ENCODE measurements around the gene SDCBP2. TPM values are rescaled to one million over a fixed set of nuclear protein-coding genes. Genes with fewer than 3 reads are reported as not detected.

Gene SDCBP2
- total RNA-seq, 4 donors from 2014 or later, result 132 to 427 (median 300) TPM

DNA sequence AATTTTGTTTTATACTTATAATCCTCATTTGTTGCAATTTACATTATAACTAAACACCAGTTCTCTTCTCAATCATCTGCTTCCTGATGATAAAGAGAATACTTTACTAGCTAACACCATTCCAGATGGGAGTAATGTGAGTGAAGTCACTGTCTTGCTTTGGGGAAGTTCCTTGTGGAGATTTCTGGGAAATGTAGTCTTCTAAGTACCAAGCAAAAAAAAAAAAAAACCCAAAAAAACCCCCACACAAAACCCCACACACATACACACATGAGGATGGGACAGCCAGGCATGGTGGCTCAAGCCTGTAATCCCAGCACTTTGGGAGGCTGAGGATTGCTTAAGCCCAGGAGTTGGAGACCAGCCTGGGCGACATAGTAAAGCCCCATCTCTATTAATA, 65.1 kb downstream of the SDCBP2 start:
- Histone ChIP-seq H3K9me3 (no peaks in the 10 kb centered on the region), H3K4me1 (peaks cover 0 to 16% (median 14%) of the 10 kb centered on the region in 4 donors), H3K27me3 (no peaks in the 10 kb centered on the region), H3K27ac (no peak overlapping the region), H3K4me3 (no peak overlapping the region), H3K36me3 (no peaks in the 10 kb centered on the region)
- DNase-seq, result no peak
- intact Hi-C loops (cut with DNase I; ENCODE audit: low total_unique reads) (no loop called here), in situ Hi-C loops (cut with MboI; ENCODE audit: low pct_ligation_motif_present in 1 of 4, low pct_unique_long_range_greater_than_20kb in 1 of 4, low sequenced_read_pairs in 3 of 4) (no loop called here)
- 60 to 72% methylated on average over 1 of the region's 1 CpG for WGBS, 2 donors (ENCODE audit: low coverage in 1 of 2)
- TF ChIP-seq, protein P1, sequence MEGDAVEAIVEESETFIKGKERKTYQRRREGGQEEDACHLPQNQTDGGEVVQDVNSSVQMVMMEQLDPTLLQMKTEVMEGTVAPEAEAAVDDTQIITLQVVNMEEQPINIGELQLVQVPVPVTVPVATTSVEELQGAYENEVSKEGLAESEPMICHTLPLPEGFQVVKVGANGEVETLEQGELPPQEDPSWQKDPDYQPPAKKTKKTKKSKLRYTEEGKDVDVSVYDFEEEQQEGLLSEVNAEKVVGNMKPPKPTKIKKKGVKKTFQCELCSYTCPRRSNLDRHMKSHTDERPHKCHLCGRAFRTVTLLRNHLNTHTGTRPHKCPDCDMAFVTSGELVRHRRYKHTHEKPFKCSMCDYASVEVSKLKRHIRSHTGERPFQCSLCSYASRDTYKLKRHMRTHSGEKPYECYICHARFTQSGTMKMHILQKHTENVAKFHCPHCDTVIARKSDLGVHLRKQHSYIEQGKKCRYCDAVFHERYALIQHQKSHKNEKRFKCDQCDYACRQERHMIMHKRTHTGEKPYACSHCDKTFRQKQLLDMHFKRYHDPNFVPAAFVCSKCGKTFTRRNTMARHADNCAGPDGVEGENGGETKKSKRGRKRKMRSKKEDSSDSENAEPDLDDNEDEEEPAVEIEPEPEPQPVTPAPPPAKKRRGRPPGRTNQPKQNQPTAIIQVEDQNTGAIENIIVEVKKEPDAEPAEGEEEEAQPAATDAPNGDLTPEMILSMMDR (IDR thresholded peaks at IDR 0.05), result no peak
- TF ChIP-seq POLR2AphosphoS5 (IDR thresholded peaks at IDR 0.05) (no peak), EP300 (IDR thresholded peaks at IDR 0.05; ENCODE audit: low read depth) (no peak), POLR2A (IDR thresholded peaks at IDR 0.05) (no peak)

Other genes starting within 250 kb of the SDCBP2 start
- 100 to 1,000 TPM in 3 of 4 donors, 10 to 100 TPM in 1; 55.1 to 173 (median 120) TPM for gene PSMF1, start 210.5 kb downstream of the SDCBP2 start, total RNA-seq
- 10 to 100 TPM in 1 of 4 donors, 1 to 10 TPM in 1, under 1 TPM in 1, not detected in 1; 0.96 to 10.5 (median 4.0) TPM for gene TMEM74B, start 144.2 kb downstream of the SDCBP2 start, total RNA-seq
- under 1 TPM in 2 of 4 donors, not detected in 2; 0.32 to 0.55 TPM for gene C20orf202, start 125.7 kb downstream of the SDCBP2 start, total RNA-seq
- gene RAD21L1, start 103.1 kb downstream of the SDCBP2 start, total RNA-seq, result not detected
- 1 to 10 TPM; 2.2 to 2.6 (median 2.3) TPM for gene SNPH, start 62.8 kb downstream of the SDCBP2 start, total RNA-seq
- gene FKBP1A, start 63.9 kb upstream of the SDCBP2 start, total RNA-seq, result 100 to 1,000 TPM; 120 to 202 (median 144) TPM
- 10 to 100 TPM; 14.7 to 51.2 (median 48.8) TPM for gene NSFL1C, start 137.7 kb upstream of the SDCBP2 start, total RNA-seq
- gene SIRPB2, start 162.3 kb upstream of the SDCBP2 start, total RNA-seq, result 1 to 10 TPM in 2 of 4 donors, not detected in 2; 3.7 to 3.8 TPM
- not detected for gene SIRPD, start 228.6 kb upstream of the SDCBP2 start, total RNA-seq